ENCODE data around the gene CAMK2N1. TPM values are rescaled to one million over a fixed set of nuclear protein-coding genes. Genes with fewer than 3 reads are reported as not detected.

Gene CAMK2N1
- total RNA-seq, 2 donors from 2014 or later: 5.3 to 5.4 TPM

- intact Hi-C loops (cut with DNase I): no loop called here
- TF ChIP-seq CTCF (IDR thresholded peaks at IDR 0.05) (no peak), POLR2A (IDR thresholded peaks at IDR 0.05) (no peak)
- Histone ChIP-seq H3K27ac (no peak overlapping the region), H3K4me3 (no peak overlapping the region), H3K27me3 (no peaks in the 10 kb centered on the region), H3K4me1 (peaks cover 13% of the 10 kb centered on the region), H3K36me3 (replicated peaks in 1 of 2; ENCODE audit: insufficient read depth in 1 of 2, low read depth in 2 of 2) (no peaks in the 10 kb centered on the region), H3K9me3 (no peaks in the 10 kb centered on the region)
- ATAC-seq: no peak
- peak in 3 of 4 donors; percentile 51 to 61 (median 56) for DNase-seq
- 25 to 53% methylated on average over 18 to 28 of the region's 28 CpGs for WGBS, 2 donors
These were observed 12.9 kb downstream of the CAMK2N1 start for GRCh38 chr1:20472860-20473711.

GRCh38 chr1:20472121-20472520, 13.9 kb downstream of the CAMK2N1 start:
- intact Hi-C loops (cut with DNase I): no loop called here
- H3K36me3 ChIP-seq (replicated peaks in 1 of 2; ENCODE audit: insufficient read depth in 1 of 2, low read depth in 2 of 2): no peaks in the 10 kb centered on the region
- no peak for TF ChIP-seq CTCF (IDR thresholded peaks at IDR 0.05)
- no peak for TF ChIP-seq POLR2A (IDR thresholded peaks at IDR 0.05)
- H3K4me1 ChIP-seq: peaks cover 13% of the 10 kb centered on the region
- H3K4me3 ChIP-seq: no peak overlapping the region
- H3K9me3 ChIP-seq: no peaks in the 10 kb centered on the region
- ATAC-seq (no peak), DNase-seq (no peak)
- H3K27me3 ChIP-seq: no peaks in the 10 kb centered on the region
- no peak overlapping the region for H3K27ac ChIP-seq
- 88 to 90% methylated on average over 4 of the region's 4 CpGs for WGBS, 2 donors

- ATAC-seq: no peak
These were observed 15.8 kb downstream of the CAMK2N1 start for GRCh38 chr1:20470194-20470593.

GRCh38 chr1:20469406-20470076, 16.5 kb downstream of the CAMK2N1 start:
- H3K9me3 ChIP-seq: no peaks in the 10 kb centered on the region
- DNase-seq (no peak), ATAC-seq (no peak)
- no peaks in the 10 kb centered on the region for H3K27me3 ChIP-seq
- no peak for TF ChIP-seq CTCF (IDR thresholded peaks at IDR 0.05)
- TF ChIP-seq POLR2A (IDR thresholded peaks at IDR 0.05): no peak
- WGBS, 2 donors: 88 to 92% methylated on average over 1 of the region's 1 CpG
- no peak overlapping the region for H3K27ac ChIP-seq
- intact Hi-C loops (cut with DNase I): no loop called here
- no peaks in the 10 kb centered on the region for H3K36me3 ChIP-seq (replicated peaks in 1 of 2; ENCODE audit: insufficient read depth in 1 of 2, low read depth in 2 of 2)
- no peaks in the 10 kb centered on the region for H3K4me1 ChIP-seq
- no peak overlapping the region for H3K4me3 ChIP-seq

More at GRCh38 chr1:20470194-20470593, 15.8 kb downstream of the CAMK2N1 start:
- intact Hi-C loops (cut with DNase I): no loop called here
- Histone ChIP-seq H3K36me3 (replicated peaks in 1 of 2; ENCODE audit: insufficient read depth in 1 of 2, low read depth in 2 of 2) (no peaks in the 10 kb centered on the region), H3K9me3 (no peaks in the 10 kb centered on the region), H3K27me3 (no peaks in the 10 kb centered on the region), H3K27ac (no peak overlapping the region), H3K4me3 (no peak overlapping the region), H3K4me1 (no peaks in the 10 kb centered on the region)
- no peak for TF ChIP-seq POLR2A (IDR thresholded peaks at IDR 0.05)
- WGBS, 2 donors: 56 to 71% methylated on average over 3 of the region's 3 CpGs
- DNase-seq: no peak

GRCh38 chr1:20466273-20466672, 19.7 kb downstream of the CAMK2N1 start:
- Histone ChIP-seq H3K27ac (no peak overlapping the region), H3K27me3 (no peaks in the 10 kb centered on the region), H3K36me3 (replicated peaks in 1 of 2; ENCODE audit: insufficient read depth in 1 of 2, low read depth in 2 of 2) (no peaks in the 10 kb centered on the region), H3K9me3 (no peaks in the 10 kb centered on the region), H3K4me3 (no peak overlapping the region), H3K4me1 (no peaks in the 10 kb centered on the region)
- no peak for ATAC-seq
- 58 to 62% methylated on average over 9 of the region's 9 CpGs for WGBS, 2 donors
- TF ChIP-seq CTCF (IDR thresholded peaks at IDR 0.05): no peak
- no peak for TF ChIP-seq POLR2A (IDR thresholded peaks at IDR 0.05)
- no peak for DNase-seq
- intact Hi-C loops (cut with DNase I): no loop called here
